Activated effector memory CD4-positive, alpha-beta T cell treated with anti-CD3 and anti-CD28 coated beads, Interleukin-2, amount 50 U/mL, for 16 hours (primary cell): ENCODE results near the gene ANK2.

Source experiments
- DNase-seq: peaks from one replicate; pipeline ENCODE4 v3.0.0-alpha.2; 2020

The ANK2 gene

GRCh38 chr4:113405874-113406722, 356.6 kb downstream of the ANK2 start:
- no peak for DNase-seq

DNA sequence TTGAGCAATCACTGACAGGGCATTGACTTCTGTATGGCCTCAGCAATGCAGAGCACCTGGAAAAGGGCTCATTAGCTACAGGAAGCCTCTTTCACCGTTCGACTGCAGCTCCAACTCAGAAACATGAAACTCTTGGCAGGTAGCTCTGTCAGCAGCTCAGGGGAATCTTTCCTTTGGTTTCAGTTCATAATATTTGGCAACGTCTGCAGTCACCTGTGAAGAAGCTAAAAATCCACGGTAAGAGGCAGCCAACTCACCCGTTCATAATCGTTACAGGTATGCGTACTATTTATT, 357.2 kb downstream of the ANK2 start:
- DNase-seq = no peak

DNA sequence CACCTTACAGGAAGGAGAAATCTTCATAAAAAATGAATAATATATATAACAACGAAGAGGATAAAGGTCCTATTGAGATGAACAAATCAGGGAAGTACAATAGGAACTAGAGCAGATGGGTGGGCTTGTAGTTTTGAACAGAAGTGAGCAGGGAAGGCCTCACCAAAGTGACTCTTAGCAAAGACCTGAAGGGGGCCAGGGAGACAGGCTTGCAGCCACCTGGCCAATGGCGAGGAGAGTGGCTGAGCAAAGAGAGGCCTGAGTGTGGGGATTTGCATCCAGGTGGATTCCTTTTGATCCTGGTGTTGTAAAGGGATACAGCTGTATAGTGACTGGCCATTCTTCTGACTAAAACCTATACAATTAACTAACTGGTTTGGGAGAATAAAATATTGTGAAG, 358.0 kb downstream of the ANK2 start:
- no peak for DNase-seq

DNA sequence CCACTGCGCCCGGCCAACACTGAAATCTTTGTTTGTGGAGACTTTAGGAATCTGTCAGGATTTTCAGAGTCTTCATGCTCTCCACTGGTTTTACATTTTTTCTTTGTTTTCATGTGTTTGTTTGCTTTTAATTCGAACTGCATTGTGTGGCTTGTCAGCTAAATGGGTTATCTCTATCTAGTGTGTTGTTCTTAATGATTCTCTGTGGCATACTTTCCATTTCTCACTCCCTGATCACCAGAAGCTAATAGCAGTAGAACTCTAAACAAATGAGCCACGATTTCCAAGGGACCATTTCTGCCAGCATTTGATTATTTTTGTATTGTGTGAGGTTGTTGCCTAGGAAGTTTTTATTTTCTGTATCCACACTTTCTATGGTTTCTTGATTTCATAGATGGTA, 359.7 kb downstream of the ANK2 start:
- DNase-seq = no peak

GRCh38 chr4:113410686-113411085, 361.2 kb downstream of the ANK2 start:
- DNase-seq = no peak

GRCh38 chr4:113411496-113411938, 362.1 kb downstream of the ANK2 start:
- DNase-seq = no peak

- DNase-seq = no peak
Measured at GRCh38 chr4:113419631-113420030, 370.2 kb downstream of the ANK2 start.

GRCh38 chr4:113420938-113421337, 371.5 kb downstream of the ANK2 start:
- no peak for DNase-seq

GRCh38 chr4:113423631-113424030, 374.2 kb downstream of the ANK2 start:
- DNase-seq = no peak

- no peak for DNase-seq
Measured at GRCh38 chr4:113433116-113433515, 383.7 kb downstream of the ANK2 start.
